Neural cell (in vitro differentiated cells): Measurements from ENCODE around the gene DMXL2.

Source experiments
- CTCF ChIP-seq: fragments of 450-650 bp; IDR thresholded peaks from 2 replicates; pipeline ENCODE4 v1.5.1; 2014; ENCODE audit warnings: antibody characterized with exemption, mild to moderate bottlenecking, moderate library complexity; ENCODE audit not compliant: poor library complexity, severe bottlenecking
- EP300 ChIP-seq: fragments of 450-650 bp; conservative IDR thresholded peaks from 2 replicates; pipeline ENCODE4 v1.6.1; 2014; ENCODE audit warnings: antibody characterized with exemption, mild to moderate bottlenecking, moderate library complexity; ENCODE audit not compliant: poor library complexity, severe bottlenecking
- EZH2 ChIP-seq: fragments of 200-600, 300-800 bp; shearing (Covaris generic), sonication (generic); IDR thresholded peaks from 2 replicates; pipeline ENCODE4 v1.6.1; 2014; ENCODE audit warnings: antibody characterized with exemption, low read length, borderline replicate concordance, mild to moderate bottlenecking; ENCODE audit not compliant: insufficient read depth, poor library complexity, severe bottlenecking
- RAD21 ChIP-seq: fragments of 450-650 bp; conservative IDR thresholded peaks from 2 replicates; pipeline ENCODE4 v1.6.1; 2014; ENCODE audit warnings: antibody characterized with exemption, mild to moderate bottlenecking, moderate library complexity
- SMC3 ChIP-seq: fragments of 450-650 bp; conservative IDR thresholded peaks from 2 replicates; pipeline ENCODE4 v1.6.1; 2014; ENCODE audit warnings: antibody characterized with exemption, mild to moderate bottlenecking, moderate library complexity; ENCODE audit not compliant: poor library complexity
- TF ChIP-seq, protein P1 (sequence below): IDR thresholded peaks from 2 replicates; pipeline ENCODE4 v1.6.1; 2012; ENCODE audit warnings: borderline replicate concordance

DNA sequence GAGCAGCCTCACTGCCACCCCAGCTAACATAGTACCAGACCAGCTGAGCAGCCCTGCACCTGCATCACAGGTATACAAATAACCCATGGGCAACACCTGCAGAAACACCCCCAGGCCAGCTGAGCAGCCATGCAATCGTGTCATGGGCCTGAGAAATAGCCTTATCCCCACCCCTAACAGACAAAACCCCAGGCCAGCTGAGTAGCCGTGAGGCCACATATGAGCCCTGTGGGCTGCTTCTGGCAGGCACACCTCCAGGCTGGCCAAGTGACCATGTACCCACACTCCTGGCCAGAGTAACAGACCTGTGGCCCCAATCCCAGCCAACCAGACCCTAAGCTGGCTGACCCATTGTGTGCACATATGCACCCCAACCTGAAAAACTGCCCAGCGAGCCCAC lies 138.6 kb downstream of the DMXL2 start:
- TF ChIP-seq CTCF (no peak), RAD21 (no peak), SMC3 (no peak), EZH2 (no peak), EP300 (no peak)
- TF ChIP-seq, protein P1, sequence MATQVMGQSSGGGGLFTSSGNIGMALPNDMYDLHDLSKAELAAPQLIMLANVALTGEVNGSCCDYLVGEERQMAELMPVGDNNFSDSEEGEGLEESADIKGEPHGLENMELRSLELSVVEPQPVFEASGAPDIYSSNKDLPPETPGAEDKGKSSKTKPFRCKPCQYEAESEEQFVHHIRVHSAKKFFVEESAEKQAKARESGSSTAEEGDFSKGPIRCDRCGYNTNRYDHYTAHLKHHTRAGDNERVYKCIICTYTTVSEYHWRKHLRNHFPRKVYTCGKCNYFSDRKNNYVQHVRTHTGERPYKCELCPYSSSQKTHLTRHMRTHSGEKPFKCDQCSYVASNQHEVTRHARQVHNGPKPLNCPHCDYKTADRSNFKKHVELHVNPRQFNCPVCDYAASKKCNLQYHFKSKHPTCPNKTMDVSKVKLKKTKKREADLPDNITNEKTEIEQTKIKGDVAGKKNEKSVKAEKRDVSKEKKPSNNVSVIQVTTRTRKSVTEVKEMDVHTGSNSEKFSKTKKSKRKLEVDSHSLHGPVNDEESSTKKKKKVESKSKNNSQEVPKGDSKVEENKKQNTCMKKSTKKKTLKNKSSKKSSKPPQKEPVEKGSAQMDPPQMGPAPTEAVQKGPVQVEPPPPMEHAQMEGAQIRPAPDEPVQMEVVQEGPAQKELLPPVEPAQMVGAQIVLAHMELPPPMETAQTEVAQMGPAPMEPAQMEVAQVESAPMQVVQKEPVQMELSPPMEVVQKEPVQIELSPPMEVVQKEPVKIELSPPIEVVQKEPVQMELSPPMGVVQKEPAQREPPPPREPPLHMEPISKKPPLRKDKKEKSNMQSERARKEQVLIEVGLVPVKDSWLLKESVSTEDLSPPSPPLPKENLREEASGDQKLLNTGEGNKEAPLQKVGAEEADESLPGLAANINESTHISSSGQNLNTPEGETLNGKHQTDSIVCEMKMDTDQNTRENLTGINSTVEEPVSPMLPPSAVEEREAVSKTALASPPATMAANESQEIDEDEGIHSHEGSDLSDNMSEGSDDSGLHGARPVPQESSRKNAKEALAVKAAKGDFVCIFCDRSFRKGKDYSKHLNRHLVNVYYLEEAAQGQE: no peak
